ENCODE results near the gene AKAP13.

AKAP13 gene

DNA sequence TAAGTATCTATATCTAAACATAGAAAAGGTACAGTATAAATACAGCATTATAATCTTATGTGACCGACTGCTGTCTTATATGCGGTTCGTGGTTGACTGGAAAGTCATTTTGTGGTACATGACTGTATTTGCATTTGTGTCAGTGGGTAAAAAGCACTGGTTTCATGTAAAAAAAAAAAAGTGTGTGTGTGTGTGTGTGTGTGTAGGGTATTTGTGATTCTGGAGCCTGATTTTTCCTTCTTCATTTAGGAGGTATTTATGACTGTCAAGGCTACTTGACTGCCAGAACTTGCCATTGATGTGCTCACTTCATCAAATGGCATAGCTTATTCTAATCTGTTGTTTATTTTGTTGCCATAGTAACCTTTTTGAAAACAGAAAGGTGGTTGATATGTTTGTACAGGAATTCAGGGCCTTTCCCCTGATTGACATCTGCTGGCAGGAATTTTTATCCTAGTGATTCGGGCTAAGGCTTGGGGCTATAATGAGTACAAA is 63.2 kb downstream of the AKAP13 start:
- Histone ChIP-seq H3K9ac (no peak overlapping the region), H3K79me2 (no peaks in the 10 kb centered on the region), H3K36me3 (ENCODE audit: control insufficient read depth, insufficient read depth, low read length) (no peaks in the 10 kb centered on the region), H3K27ac (no peak overlapping the region), H2AFZ (no peak overlapping the region), H3K4me3 (ENCODE audit: low read depth, low read length) (no peak overlapping the region), H3K4me1 (peaks cover 3% of the 10 kb centered on the region), H3K4me2 (ENCODE audit: low read length) (no peak overlapping the region), H3K9me3 (ENCODE audit: control insufficient read depth, low read length) (no peaks in the 10 kb centered on the region), H3K27me3 (ENCODE audit: control insufficient read depth, insufficient read depth, low read length) (no peaks in the 10 kb centered on the region)
- TF ChIP-seq, protein P1, sequence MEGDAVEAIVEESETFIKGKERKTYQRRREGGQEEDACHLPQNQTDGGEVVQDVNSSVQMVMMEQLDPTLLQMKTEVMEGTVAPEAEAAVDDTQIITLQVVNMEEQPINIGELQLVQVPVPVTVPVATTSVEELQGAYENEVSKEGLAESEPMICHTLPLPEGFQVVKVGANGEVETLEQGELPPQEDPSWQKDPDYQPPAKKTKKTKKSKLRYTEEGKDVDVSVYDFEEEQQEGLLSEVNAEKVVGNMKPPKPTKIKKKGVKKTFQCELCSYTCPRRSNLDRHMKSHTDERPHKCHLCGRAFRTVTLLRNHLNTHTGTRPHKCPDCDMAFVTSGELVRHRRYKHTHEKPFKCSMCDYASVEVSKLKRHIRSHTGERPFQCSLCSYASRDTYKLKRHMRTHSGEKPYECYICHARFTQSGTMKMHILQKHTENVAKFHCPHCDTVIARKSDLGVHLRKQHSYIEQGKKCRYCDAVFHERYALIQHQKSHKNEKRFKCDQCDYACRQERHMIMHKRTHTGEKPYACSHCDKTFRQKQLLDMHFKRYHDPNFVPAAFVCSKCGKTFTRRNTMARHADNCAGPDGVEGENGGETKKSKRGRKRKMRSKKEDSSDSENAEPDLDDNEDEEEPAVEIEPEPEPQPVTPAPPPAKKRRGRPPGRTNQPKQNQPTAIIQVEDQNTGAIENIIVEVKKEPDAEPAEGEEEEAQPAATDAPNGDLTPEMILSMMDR (IDR thresholded peaks at IDR 0.05): no peak

DNA sequence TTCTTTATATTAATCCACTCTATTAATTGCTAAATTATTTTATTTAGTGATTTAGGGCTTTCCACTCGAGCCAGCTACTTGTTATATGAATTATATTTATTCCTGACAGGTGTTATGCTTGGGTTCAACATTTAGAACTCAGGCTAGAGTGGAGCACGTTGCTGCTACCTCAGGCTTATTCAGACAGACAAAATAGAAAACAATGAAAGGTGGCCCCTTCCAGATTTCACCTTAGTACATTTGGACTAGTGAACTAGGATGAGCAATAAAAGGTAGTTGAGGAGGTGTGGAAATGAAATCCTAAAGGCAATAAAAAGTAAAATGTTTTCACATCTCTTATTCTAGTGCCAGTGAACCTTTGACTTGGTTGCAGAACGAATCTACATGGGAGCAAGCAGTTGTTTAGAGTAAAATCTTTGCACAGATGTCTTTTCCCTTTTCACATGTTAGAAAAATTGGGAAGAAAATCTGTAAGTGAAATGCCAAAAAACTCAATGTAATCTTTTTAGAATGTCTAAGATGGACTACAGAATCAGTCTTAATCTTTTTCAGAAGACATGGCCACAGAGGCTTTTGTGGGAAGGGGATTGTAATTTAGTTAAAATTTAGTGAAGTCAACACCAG is 63.8 kb downstream of the AKAP13 start:
- Histone ChIP-seq H2AFZ (no peak overlapping the region), H3K4me1 (peaks cover 3% of the 10 kb centered on the region), H3K27ac (no peak overlapping the region)

DNA sequence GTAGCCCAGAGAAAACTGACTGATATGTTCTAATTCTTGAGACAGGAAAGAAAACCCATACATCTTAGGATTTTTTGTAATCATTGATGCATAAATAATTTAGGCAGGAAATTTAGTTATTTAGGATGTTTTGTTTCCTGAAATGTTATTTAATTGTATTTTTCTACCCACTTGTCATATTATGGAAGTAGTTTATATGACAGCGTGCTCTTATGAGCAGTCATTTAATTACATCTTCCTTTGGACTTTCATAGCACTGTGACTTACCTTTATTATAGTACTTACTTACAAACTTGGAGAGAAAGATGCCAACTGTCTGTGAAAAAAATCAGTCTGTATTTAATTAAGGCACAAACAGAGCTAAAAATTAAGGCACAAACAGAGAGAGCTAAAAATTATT is 65.0 kb downstream of the AKAP13 start:
- Histone ChIP-seq H3K27ac (no peak overlapping the region), H3K4me2 (ENCODE audit: low read length) (no peak overlapping the region), H3K4me1 (peaks cover 3% of the 10 kb centered on the region), H3K79me2 (no peaks in the 10 kb centered on the region), H3K9me3 (ENCODE audit: control insufficient read depth, low read length) (no peaks in the 10 kb centered on the region), H3K36me3 (ENCODE audit: control insufficient read depth, insufficient read depth, low read length) (no peaks in the 10 kb centered on the region), H3K4me3 (ENCODE audit: low read depth, low read length) (no peak overlapping the region), H3K9ac (no peak overlapping the region), H2AFZ (no peak overlapping the region), H3K27me3 (ENCODE audit: control insufficient read depth, insufficient read depth, low read length) (no peaks in the 10 kb centered on the region)
- TF ChIP-seq, protein P1 (IDR thresholded peaks at IDR 0.05): no peak

More for the DNA sequence above, 63.8 kb downstream of the AKAP13 start:
- TF ChIP-seq, protein P1 (IDR thresholded peaks at IDR 0.05): no peak
- no peaks in the 10 kb centered on the region for H3K36me3 ChIP-seq (ENCODE audit: control insufficient read depth, insufficient read depth, low read length)
- no peak overlapping the region for H3K4me3 ChIP-seq (ENCODE audit: low read depth, low read length)
- H3K9me3 ChIP-seq (ENCODE audit: control insufficient read depth, low read length): no peaks in the 10 kb centered on the region
- no peak overlapping the region for H3K9ac ChIP-seq
- H3K27me3 ChIP-seq (ENCODE audit: control insufficient read depth, insufficient read depth, low read length): no peaks in the 10 kb centered on the region
- H3K4me2 ChIP-seq (ENCODE audit: low read length): no peak overlapping the region
- no peaks in the 10 kb centered on the region for H3K79me2 ChIP-seq

DNA sequence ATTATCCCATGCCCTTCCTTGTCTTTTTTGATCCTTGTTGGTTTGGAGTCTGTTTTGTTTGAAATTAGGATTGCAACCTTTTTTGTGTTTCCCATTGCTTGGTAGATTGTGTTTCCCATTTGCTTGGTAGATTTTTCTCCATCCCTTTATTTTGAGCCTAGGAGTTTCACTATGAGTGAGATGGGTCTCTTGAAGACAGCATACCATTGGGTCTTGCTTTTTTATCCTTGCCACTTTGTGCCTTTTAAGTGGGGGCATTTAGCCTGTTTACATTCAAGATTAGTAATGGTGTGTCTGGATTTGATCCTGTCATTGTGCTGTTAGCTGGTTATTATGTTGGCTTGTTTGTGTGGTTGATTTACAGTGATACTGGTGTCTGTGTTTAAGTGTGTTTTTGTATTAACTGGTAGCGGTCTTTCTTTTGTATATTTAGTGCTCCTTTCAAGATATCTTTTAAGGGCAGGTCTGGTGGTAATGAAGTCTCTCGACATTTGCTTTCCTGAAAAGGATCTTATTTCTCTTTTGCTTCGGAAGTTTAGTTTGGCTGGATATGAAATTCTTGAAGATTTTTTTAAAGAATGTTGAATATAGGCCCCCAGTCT is 70.8 kb downstream of the AKAP13 start:
- H3K27ac ChIP-seq: no peak overlapping the region
- H3K79me2 ChIP-seq: no peaks in the 10 kb centered on the region
- no peak overlapping the region for H3K4me3 ChIP-seq (ENCODE audit: low read depth, low read length)
- H3K9me3 ChIP-seq (ENCODE audit: control insufficient read depth, low read length): no peaks in the 10 kb centered on the region
- no peak overlapping the region for H3K4me2 ChIP-seq (ENCODE audit: low read length)
- no peak overlapping the region for H3K9ac ChIP-seq
- no peaks in the 10 kb centered on the region for H3K36me3 ChIP-seq (ENCODE audit: control insufficient read depth, insufficient read depth, low read length)
- H2AFZ ChIP-seq: no peak overlapping the region
- no peaks in the 10 kb centered on the region for H3K27me3 ChIP-seq (ENCODE audit: control insufficient read depth, insufficient read depth, low read length)
- TF ChIP-seq, protein P1 (IDR thresholded peaks at IDR 0.05): no peak
- no peaks in the 10 kb centered on the region for H3K4me1 ChIP-seq

DNA sequence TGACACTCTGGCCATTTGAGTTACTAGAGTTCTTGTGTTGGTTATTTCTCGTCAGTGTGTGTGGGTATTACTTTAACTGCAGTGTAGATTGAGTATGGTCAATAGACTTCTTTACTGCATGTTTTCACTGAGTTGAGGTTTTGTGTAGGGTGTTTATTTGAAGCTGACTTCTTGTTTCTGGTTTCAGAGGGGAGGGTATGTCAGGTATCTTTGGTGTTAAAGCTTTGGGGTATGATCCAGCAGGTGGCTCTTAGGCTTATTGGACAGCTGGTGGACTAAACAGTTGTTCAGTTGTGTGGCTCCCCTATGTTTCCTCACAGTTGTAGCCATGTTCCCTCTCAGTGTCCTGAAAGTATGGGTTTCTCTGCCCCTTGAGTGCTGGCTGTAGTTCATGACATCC is 72.0 kb downstream of the AKAP13 start:
- no peaks in the 10 kb centered on the region for H3K4me1 ChIP-seq
- H3K4me2 ChIP-seq (ENCODE audit: low read length): no peak overlapping the region
- peaks cover under 1% of the 10 kb centered on the region for H3K79me2 ChIP-seq
- H3K9ac ChIP-seq: no peak overlapping the region
- H3K36me3 ChIP-seq (ENCODE audit: control insufficient read depth, insufficient read depth, low read length): no peaks in the 10 kb centered on the region
- TF ChIP-seq, protein P1 (IDR thresholded peaks at IDR 0.05): no peak
- no peak overlapping the region for H3K4me3 ChIP-seq (ENCODE audit: low read depth, low read length)
- no peak overlapping the region for H2AFZ ChIP-seq
- H3K9me3 ChIP-seq (ENCODE audit: control insufficient read depth, low read length): no peaks in the 10 kb centered on the region
- H3K27me3 ChIP-seq (ENCODE audit: control insufficient read depth, insufficient read depth, low read length): no peaks in the 10 kb centered on the region
- H3K27ac ChIP-seq: no peak overlapping the region

Measured in parathyroid adenoma (tissue), 2 donors.